Smooth muscle cell (in vitro differentiated cells): Measurements from ENCODE around the gene PRSS2. TPM values are rescaled to one million over a fixed set of nuclear protein-coding genes. Genes with fewer than 3 reads are reported as not detected.

ENCODE experiments used
- DNase-seq: peaks from one replicate; lab custom pipeline; 2025; ENCODE audit not compliant: unreplicated experiment; lab: John Stamatoyannopoulos, UW
- H2AFZ ChIP-seq: fragments of 200-600 bp; sonication (generic); 2 replicates; pipeline ENCODE4 v1.6.0; 2016; ENCODE audit warnings: antibody characterized with exemption, low read depth, mild to moderate bottlenecking
- H3F3A ChIP-seq: fragments of 200-600 bp; sonication (generic); 2 replicates; pipeline ENCODE4 v1.6.0; 2017; ENCODE audit warnings: antibody characterized with exemption, low read depth
- H3K27ac ChIP-seq: fragments of 200-600 bp; sonication (generic); 2 replicates; pipeline ENCODE4 v1.5.1; 2016; ENCODE audit warnings: low read depth, mild to moderate bottlenecking
- H3K27me3 ChIP-seq: fragments of 200-600 bp; sonication (generic); 2 replicates; pipeline ENCODE4 v1.6.1; 2016; ENCODE audit warnings: low read depth, mild to moderate bottlenecking
- H3K36me3 ChIP-seq: fragments of 200-600 bp; sonication (generic); 2 replicates; pipeline ENCODE4 v1.5.1; 2016; ENCODE audit warnings: low read depth
- H3K4me1 ChIP-seq: fragments of 200-600 bp; sonication (generic); 2 replicates; pipeline ENCODE4 v1.5.1; 2016; ENCODE audit warnings: low read depth
- H3K4me2 ChIP-seq: fragments of 200-600 bp; sonication (generic); 2 replicates; pipeline ENCODE4 v1.6.0; 2016; ENCODE audit warnings: mild to moderate bottlenecking
- H3K4me3 ChIP-seq: fragments of 200-600 bp; sonication (generic); 2 replicates; pipeline ENCODE4 v1.5.1; 2016; ENCODE audit warnings: mild to moderate bottlenecking
- H3K79me2 ChIP-seq: fragments of 200-600 bp; sonication (generic); 2 replicates; pipeline ENCODE4 v1.6.0; 2016; ENCODE audit warnings: low read depth, mild to moderate bottlenecking
- H3K9ac ChIP-seq: fragments of 200-600 bp; sonication (generic); 2 replicates; pipeline ENCODE4 v1.6.0; 2016; ENCODE audit warnings: low read depth
- H3K9me3 ChIP-seq: fragments of 200-600 bp; sonication (generic); replicated peaks from 2 replicates; pipeline ENCODE4 v1.5.1; 2016; ENCODE audit warnings: low read depth
- H4K20me1 ChIP-seq: fragments of 200-600 bp; sonication (generic); 2 replicates; pipeline ENCODE4 v1.6.0; 2016; ENCODE audit warnings: low read depth
- WGBS: methylation state at CpG from one replicate; pipeline ENCODE4 v1.1.7; 2016; ENCODE audit warnings: low lambda C conversion rate; 5-methylcytosine and 5-hydroxymethylcytosine counted together
- polyA plus RNA-seq: library from polyadenylated mRNA; unstranded; fragments of >200 nt; fragmentation: Nextera tagmentation; extraction: Ambion mirVana; gene quantifications from 2 replicates; pipeline ENCODE4 v1.2.1, GENCODE V29; 2016
- total RNA-seq: library from RNA; depleted of rRNA; stranded (reverse); fragments of >200 nt; gene quantifications from 2 replicates; pipeline ENCODE4 v1.2.3, GENCODE V29; 2014
- TF ChIP-seq, protein P1 (sequence below): fragments of 200-600 bp; sonication (generic); IDR thresholded peaks from 2 replicates; pipeline ENCODE4 v1.5.1; 2017; ENCODE audit warnings: borderline replicate concordance, mild to moderate bottlenecking, antibody characterized with exemption; ENCODE audit not compliant: insufficient read depth, poor library complexity, severe bottlenecking

The PRSS2 gene
- total and polyA plus RNA-seq, 2 experiments from 2014 or later = not detected

- 77% methylated on average over 5 of the region's 5 CpGs for WGBS
- H3K4me3 ChIP-seq = no peak overlapping the region
These were observed 568 bp downstream of the PRSS2 start for GRCh38 chr7:142771353-142771723.

DNA sequence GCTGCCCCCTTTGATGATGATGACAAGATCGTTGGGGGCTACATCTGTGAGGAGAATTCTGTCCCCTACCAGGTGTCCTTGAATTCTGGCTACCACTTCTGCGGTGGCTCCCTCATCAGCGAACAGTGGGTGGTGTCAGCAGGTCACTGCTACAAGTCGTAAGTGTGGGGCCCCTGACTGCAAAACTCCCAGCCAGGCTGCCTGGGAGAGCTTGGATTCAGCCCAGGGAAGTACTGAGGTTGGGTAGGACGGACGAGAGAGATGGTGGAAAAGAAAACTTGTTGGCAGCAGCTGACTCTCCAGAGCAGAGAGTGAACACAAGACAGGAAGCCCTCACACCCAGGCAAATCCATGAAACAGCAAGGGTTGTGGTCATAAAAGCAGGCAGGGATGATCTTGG, 1.3 kb downstream of the PRSS2 start:
- Histone ChIP-seq H3K4me1 (no peaks in the 10 kb centered on the region), H4K20me1 (no peaks in the 10 kb centered on the region), H2AFZ (no peak overlapping the region), H3K36me3 (no peaks in the 10 kb centered on the region), H3K27ac (no peak overlapping the region), H3K4me2 (no peak overlapping the region), H3K9ac (no peak overlapping the region), H3F3A (no peaks in the 10 kb centered on the region), H3K79me2 (no peaks in the 10 kb centered on the region), H3K9me3 (no peaks in the 10 kb centered on the region), H3K27me3 (peaks cover 18% of the 10 kb centered on the region), H3K4me3 (no peak overlapping the region)
- TF ChIP-seq, protein P1, sequence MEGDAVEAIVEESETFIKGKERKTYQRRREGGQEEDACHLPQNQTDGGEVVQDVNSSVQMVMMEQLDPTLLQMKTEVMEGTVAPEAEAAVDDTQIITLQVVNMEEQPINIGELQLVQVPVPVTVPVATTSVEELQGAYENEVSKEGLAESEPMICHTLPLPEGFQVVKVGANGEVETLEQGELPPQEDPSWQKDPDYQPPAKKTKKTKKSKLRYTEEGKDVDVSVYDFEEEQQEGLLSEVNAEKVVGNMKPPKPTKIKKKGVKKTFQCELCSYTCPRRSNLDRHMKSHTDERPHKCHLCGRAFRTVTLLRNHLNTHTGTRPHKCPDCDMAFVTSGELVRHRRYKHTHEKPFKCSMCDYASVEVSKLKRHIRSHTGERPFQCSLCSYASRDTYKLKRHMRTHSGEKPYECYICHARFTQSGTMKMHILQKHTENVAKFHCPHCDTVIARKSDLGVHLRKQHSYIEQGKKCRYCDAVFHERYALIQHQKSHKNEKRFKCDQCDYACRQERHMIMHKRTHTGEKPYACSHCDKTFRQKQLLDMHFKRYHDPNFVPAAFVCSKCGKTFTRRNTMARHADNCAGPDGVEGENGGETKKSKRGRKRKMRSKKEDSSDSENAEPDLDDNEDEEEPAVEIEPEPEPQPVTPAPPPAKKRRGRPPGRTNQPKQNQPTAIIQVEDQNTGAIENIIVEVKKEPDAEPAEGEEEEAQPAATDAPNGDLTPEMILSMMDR = no peak
- no peak for DNase-seq
- 74% methylated on average over 6 of the region's 6 CpGs for WGBS

More at GRCh38 chr7:142771353-142771723, 568 bp downstream of the PRSS2 start:
- Histone ChIP-seq H3K9ac (no peak overlapping the region), H3K79me2 (no peaks in the 10 kb centered on the region), H2AFZ (no peak overlapping the region), H3K9me3 (no peaks in the 10 kb centered on the region), H3K4me1 (no peaks in the 10 kb centered on the region), H3K4me2 (no peak overlapping the region), H3F3A (no peaks in the 10 kb centered on the region), H4K20me1 (no peaks in the 10 kb centered on the region), H3K27me3 (peaks cover 18% of the 10 kb centered on the region), H3K36me3 (no peaks in the 10 kb centered on the region), H3K27ac (no peak overlapping the region)
- no peak for DNase-seq
- TF ChIP-seq, protein P1 = no peak

- Histone ChIP-seq H3K9me3 (no peaks in the 10 kb centered on the region), H3K4me1 (no peaks in the 10 kb centered on the region), H3F3A (no peaks in the 10 kb centered on the region), H2AFZ (no peak overlapping the region), H3K4me3 (no peak overlapping the region), H3K79me2 (no peaks in the 10 kb centered on the region), H3K27ac (no peak overlapping the region), H3K9ac (no peak overlapping the region), H3K4me2 (no peak overlapping the region), H3K36me3 (no peaks in the 10 kb centered on the region), H3K27me3 (peaks cover 17% of the 10 kb centered on the region), H4K20me1 (no peaks in the 10 kb centered on the region)
- DNase-seq = no peak
- TF ChIP-seq, protein P1 = no peak
These were observed 1.9 kb downstream of the PRSS2 start for GRCh38 chr7:142772673-142773072.

GRCh38 chr7:142773230-142773629, 2.5 kb downstream of the PRSS2 start:
- H2AFZ ChIP-seq = no peak overlapping the region
- H4K20me1 ChIP-seq = no peaks in the 10 kb centered on the region
- H3K36me3 ChIP-seq = no peaks in the 10 kb centered on the region
- no peak for DNase-seq
- no peaks in the 10 kb centered on the region for H3K9me3 ChIP-seq
- H3K9ac ChIP-seq = no peak overlapping the region
- no peak overlapping the region for H3K4me3 ChIP-seq
- no peak overlapping the region for H3K27ac ChIP-seq
- no peaks in the 10 kb centered on the region for H3K79me2 ChIP-seq
- H3K4me2 ChIP-seq = no peak overlapping the region
- TF ChIP-seq, protein P1 = no peak
- WGBS = 76% methylated on average over 12 of the region's 12 CpGs
- H3K4me1 ChIP-seq = no peaks in the 10 kb centered on the region
- peaks cover 12% of the 10 kb centered on the region for H3K27me3 ChIP-seq
- H3F3A ChIP-seq = no peaks in the 10 kb centered on the region
